GM18526 (cell line): Measurements from ENCODE around the gene MEPCE.

Source experiments
- POLR2A ChIP-seq: IDR thresholded peaks from 3 replicates; pipeline ENCODE4 v1.6.1; 2011; ENCODE audit not compliant: insufficient read length; ENCODE audit errors: extremely low read depth

The MEPCE gene

GRCh38 chr7:100430493-100431285 lies 1.1 kb downstream of the MEPCE start:
- TF ChIP-seq POLR2A, result peak; percentile 0

- peak; percentile 12 for TF ChIP-seq POLR2A
Measured at GRCh38 chr7:100431286-100431735, 1.7 kb downstream of the MEPCE start.

- no peak for TF ChIP-seq POLR2A
Measured at GRCh38 chr7:100432053-100432452, 2.4 kb downstream of the MEPCE start.

GRCh38 chr7:100432621-100433275 lies 3.1 kb downstream of the MEPCE start:
- no peak for TF ChIP-seq POLR2A

GRCh38 chr7:100433276-100433591 lies 3.6 kb downstream of the MEPCE start:
- no peak for TF ChIP-seq POLR2A

- TF ChIP-seq POLR2A, result no peak
Measured at GRCh38 chr7:100433592-100434296, 4.1 kb downstream of the MEPCE start.

GRCh38 chr7:100434297-100435144 lies 4.9 kb downstream of the MEPCE start:
- no peak for TF ChIP-seq POLR2A

GRCh38 chr7:100435401-100436304 lies 6.0 kb downstream of the MEPCE start:
- no peak for TF ChIP-seq POLR2A

- TF ChIP-seq POLR2A, result no peak
Measured at GRCh38 chr7:100437150-100438100, 7.8 kb downstream of the MEPCE start.

- TF ChIP-seq POLR2A, result no peak
Measured at GRCh38 chr7:100438172-100438571, 8.5 kb downstream of the MEPCE start.

GRCh38 chr7:100441641-100442535 lies 12.3 kb downstream of the MEPCE start:
- TF ChIP-seq POLR2A, result no peak

GRCh38 chr7:100443096-100443840 lies 13.6 kb downstream of the MEPCE start:
- no peak for TF ChIP-seq POLR2A
